Stimulated activated naive CD4-positive, alpha-beta T cell (primary cell): ENCODE data around the gene DGAT2.

Experiments used
- DNase-seq, 6 experiments: peaks; one replicate each; lab custom pipeline; 2025; lab: John Stamatoyannopoulos, UW

Gene DGAT2

DNA sequence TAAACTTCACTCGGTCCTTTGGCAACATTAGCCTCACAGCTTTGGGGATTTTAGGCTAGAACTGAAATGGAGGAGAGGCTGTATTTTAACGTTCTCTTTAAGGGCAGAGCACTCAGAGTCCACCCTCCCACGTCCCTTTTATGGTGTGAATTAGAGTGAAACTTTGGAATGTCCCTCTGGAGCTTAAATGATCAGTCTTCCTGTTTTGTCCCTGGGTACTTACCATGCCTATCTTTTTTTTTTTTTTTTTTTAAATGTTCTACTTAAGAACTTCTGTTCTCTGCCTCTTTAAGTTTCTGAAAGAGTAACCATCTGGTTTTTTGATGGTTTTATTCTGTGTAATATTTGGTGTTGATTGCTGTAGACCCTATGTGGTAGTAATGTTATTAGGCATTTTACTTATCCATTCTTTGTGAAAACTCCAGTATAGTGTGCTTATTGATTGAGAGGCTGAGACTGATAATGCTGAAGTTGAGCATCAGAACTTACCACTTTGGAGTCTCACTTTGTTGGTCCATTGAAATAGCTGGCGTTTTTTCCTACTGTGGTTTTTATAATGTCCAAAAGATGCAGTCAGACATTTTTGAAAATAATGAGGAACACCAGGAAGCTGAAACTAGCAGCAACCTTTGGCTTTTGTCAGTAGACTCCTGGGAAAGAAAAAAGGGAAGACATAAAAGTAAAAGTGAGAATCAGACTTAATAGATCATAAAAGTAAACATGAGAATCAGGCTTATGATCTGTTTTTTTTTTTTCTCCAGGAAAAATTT, 58.1 kb downstream of the DGAT2 start:
- no peak for DNase-seq

- no peak for DNase-seq
These were observed 59.0 kb downstream of the DGAT2 start for GRCh38 chr11:75827562-75827961.

- no peak for DNase-seq
These were observed 63.4 kb downstream of the DGAT2 start for GRCh38 chr11:75831915-75832502.

DNA sequence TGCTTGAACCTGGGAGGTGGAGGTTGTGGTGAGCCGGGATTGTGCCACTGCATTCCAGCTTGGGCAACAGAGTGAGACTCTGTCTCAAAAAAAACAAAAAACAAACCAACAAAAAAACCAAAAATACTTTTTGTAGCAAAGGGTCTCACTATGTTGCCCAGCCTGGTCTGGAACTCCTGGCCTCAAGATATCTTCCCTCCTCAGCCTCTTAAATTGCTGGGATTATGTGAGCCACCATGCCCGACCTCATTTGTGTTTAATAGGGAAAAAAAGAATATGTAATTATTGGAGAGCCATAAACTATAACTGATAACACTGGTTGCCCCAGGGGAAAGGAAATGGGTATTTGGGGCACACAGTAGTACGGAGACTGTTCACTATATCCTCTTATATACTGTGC, 66.2 kb downstream of the DGAT2 start:
- no peak for DNase-seq

GRCh38 chr11:75836417-75836816, 67.8 kb downstream of the DGAT2 start:
- no peak for DNase-seq

DNA sequence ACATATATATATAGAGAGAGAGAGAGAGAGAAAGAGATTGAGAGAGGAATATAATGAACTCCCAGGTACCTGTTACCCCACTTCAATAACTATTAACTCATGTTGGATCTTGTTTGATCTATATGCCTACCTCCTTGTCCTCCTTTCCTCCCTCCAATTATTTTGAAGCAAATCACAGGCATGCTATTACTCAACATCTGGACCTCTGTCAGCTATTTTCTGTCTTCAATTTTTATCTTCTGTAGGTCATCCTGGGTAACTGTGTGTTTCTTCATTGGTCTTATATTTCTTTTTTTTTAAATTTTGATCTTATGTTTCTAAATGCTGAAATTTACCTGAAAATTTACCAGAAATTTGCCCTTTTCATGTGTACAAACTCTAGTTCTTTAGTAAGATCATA, 71.3 kb downstream of the DGAT2 start:
- DNase-seq, result no peak

GRCh38 chr11:75840522-75840921, 71.9 kb downstream of the DGAT2 start:
- DNase-seq, result no peak

DNA sequence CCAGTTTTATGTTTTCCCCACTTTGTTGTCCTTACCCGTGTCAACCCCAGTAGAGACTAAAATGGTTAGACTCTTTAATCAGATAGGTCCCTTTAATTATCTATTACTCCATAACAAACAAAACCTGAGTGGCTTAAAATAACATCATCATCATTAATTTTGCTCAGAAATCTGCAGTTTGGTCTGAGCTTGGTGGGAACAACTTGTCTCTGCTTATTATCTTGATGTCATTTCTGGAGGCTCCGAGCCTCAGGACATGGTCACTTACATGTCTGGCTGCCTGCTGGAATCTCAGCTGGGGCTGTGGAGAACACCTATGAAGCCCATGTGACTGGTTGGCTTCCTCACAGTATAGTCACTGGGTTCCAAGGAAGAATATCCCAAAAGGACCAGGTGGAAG, 73.2 kb downstream of the DGAT2 start:
- no peak for DNase-seq

DNA sequence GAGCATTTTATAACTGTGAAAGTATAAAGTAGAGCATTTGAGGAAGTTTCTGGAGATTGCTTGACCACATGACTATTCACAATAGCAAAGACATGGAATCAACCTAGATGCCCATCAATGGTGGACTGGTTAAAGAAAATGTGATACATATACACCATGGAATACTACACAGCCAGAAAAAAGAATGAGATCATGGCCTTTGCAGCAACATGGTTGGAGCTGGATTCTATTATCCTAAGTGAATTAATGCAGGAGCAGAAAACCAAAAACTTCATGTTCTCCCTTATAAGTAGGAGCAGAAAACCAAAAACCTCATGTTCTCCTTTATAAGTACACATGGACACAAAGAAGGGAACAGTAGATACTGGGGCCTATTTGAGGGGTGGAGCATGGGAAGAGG, 76.7 kb downstream of the DGAT2 start:
- DNase-seq, result no peak

GRCh38 chr11:75849894-75850293, 81.3 kb downstream of the DGAT2 start:
- no peak for DNase-seq

DNA sequence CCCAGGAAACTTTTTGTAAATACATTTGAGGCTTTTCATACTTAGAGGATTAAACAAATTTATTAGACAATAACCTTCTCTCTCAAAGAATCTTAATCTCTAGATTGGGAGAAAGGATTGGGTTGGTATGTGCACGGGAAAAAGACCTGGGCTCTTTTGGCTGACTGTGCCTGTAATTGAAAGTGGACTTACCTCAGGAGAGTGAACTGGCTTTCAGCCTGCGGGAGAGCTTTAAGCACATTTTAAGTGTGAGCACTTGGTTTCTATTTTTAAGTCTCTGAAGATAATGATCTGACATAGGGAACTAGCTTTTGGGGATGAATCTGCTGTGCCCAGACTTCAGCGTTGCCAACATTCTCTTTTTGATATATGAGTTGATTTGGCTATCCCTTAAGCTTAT, 82.2 kb downstream of the DGAT2 start:
- no peak for DNase-seq
